GM19193 (cell line): ENCODE measurements around the gene UTP3.

Experiments
- POLR2A ChIP-seq: IDR thresholded peaks from 4 replicates; pipeline ENCODE4 v1.6.1; 2011; ENCODE audit not compliant: insufficient read depth, insufficient read length; ENCODE audit errors: extremely low read depth

UTP3 gene

GRCh38 chr4:70739496-70740337, 51.4 kb downstream of the UTP3 start:
- TF ChIP-seq POLR2A, result no peak
